IPS-18a (cell line): ENCODE results near the gene CLTC.

Experiments
- H3K27ac ChIP-seq: one replicate; pipeline ENCODE4 v1.5.1; 2013; ENCODE audit warnings: low read length
- H3K27me3 ChIP-seq: one replicate; pipeline ENCODE4 v1.6.1; 2013; ENCODE audit warnings: mild to moderate bottlenecking, low read length; ENCODE audit not compliant: control insufficient read depth, insufficient read depth
- H3K36me3 ChIP-seq: one replicate; pipeline ENCODE4 v1.6.1; 2013; ENCODE audit warnings: low read depth, low read length; ENCODE audit not compliant: control insufficient read depth
- H3K4me1 ChIP-seq: one replicate; pipeline ENCODE4 v1.6.1; 2013; ENCODE audit warnings: low read depth, low read length; ENCODE audit not compliant: control insufficient read depth
- H3K4me3 ChIP-seq: one replicate; pipeline ENCODE4 v1.5.1; 2013; ENCODE audit warnings: low read length
- H3K9ac ChIP-seq: one replicate; pipeline ENCODE4 v1.6.1; 2013; ENCODE audit warnings: mild to moderate bottlenecking, low read length, moderate library complexity
- H3K9me3 ChIP-seq: one replicate; pipeline ENCODE4 v1.6.1; 2013; ENCODE audit warnings: low read depth, low read length; ENCODE audit not compliant: control insufficient read depth

CLTC gene

DNA sequence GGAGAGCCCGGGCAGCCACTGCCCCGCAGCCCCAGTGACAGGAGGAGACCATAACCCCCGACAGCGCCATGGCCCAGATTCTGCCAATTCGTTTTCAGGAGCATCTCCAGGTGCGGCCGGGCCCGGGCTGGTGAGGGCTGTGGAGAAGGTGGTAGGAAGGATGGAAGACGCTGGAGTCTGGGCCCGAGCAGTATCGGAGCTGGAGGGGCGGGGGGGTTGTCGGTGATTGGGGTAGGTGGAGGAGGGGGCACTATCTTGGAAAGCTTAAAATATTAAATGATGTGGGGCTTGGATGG is 317 bp downstream of the CLTC start:
- Histone ChIP-seq H3K4me1 (peaks cover 23% of the 10 kb centered on the region), H3K4me3 (peak overlapping the region; percentile 95), H3K9ac (peak overlapping the region; percentile 88), H3K9me3 (no peaks in the 10 kb centered on the region), H3K27ac (peak overlapping the region; percentile 94), H3K27me3 (no peaks in the 10 kb centered on the region), H3K36me3 (no peaks in the 10 kb centered on the region)

DNA sequence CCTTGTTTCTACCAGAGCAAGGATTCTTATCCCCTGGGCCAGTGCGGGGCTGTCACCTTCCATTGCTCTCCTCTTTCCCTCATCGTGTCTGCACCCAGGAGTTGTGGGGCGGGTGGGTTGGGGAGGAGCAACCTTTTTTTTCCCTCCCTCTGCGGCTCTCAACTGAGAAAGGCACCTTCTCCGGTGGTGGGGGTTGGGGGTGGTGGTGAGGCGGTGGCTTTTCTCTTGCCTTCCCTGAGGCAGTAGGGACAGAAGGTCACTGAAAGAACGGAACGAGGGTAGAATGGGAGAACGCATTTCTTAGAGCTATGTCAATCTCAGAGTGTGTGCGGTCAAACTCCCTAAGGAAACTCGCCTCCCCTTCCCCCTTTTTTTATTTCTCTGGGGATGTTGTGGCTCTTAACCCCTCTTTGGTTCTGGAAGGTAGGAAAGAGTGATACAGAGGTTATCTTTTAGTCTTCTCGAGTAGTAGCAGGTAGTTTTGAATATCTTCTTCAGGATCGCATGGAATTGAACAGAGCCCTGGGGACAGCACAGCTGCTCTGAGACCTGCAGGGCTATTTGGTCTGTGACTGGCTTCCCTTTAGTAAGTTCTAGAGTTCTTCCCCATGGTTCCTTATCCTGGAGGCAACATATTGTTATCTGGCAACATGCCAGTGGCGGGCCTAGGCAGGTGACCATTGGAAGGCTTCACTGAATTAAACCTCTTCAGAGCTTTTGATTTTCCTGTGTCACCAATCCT is 994 bp downstream of the CLTC start:
- Histone ChIP-seq H3K4me3 (peak overlapping the region; percentile 95), H3K9me3 (no peaks in the 10 kb centered on the region), H3K9ac (peak overlapping the region; percentile 88), H3K36me3 (no peaks in the 10 kb centered on the region), H3K27me3 (no peaks in the 10 kb centered on the region), H3K27ac (no peak overlapping the region), H3K4me1 (peaks cover 23% of the 10 kb centered on the region)

DNA sequence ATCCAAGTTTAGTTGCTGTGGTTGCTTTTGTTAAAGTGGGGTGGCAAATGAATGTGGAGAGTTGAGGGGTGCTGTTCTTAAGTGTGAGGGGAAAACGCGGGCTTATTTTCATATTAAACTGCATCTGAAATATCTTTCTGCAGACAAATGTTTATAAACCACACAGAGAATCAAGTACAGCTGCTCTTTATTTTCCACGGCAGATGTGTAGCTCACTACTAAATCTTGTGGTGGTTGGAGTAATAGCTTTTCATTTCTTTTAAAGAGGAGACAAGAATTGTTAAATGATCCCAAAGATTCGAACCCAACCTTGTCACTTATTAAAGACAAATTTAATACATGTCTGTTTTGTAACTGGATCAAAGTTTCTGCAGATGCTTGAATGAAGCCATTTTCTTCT is 2.1 kb downstream of the CLTC start:
- Histone ChIP-seq H3K4me1 (peaks cover 23% of the 10 kb centered on the region), H3K9ac (peak overlapping the region; percentile 58), H3K27ac (no peak overlapping the region), H3K36me3 (no peaks in the 10 kb centered on the region), H3K27me3 (no peaks in the 10 kb centered on the region), H3K9me3 (no peaks in the 10 kb centered on the region), H3K4me3 (peak overlapping the region; percentile 95)

DNA sequence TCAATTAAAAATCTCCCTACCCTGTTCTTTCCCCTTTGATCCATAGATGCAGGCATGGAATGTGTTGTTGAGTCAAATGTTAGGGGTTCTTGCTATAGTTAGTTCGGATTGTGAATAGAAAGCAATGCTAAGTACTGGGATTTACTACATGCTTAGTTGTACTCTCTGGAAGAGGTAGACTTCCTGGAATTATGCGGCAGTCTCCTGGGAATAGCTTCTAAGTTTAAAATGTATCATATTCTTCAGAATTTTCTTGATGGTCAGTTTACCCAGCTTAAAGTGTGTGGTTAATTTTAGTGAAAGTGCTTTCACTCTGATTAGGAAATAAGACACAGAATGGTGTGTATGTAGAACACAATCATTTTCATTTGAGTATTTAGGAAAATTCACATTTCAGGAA is 3.5 kb downstream of the CLTC start:
- no peaks in the 10 kb centered on the region for H3K36me3 ChIP-seq
- H3K9ac ChIP-seq = no peak overlapping the region
- H3K27ac ChIP-seq = no peak overlapping the region
- H3K9me3 ChIP-seq = no peaks in the 10 kb centered on the region
- H3K4me1 ChIP-seq = peaks cover 16% of the 10 kb centered on the region
- H3K27me3 ChIP-seq = no peaks in the 10 kb centered on the region
- peak overlapping the region; percentile 95 for H3K4me3 ChIP-seq

DNA sequence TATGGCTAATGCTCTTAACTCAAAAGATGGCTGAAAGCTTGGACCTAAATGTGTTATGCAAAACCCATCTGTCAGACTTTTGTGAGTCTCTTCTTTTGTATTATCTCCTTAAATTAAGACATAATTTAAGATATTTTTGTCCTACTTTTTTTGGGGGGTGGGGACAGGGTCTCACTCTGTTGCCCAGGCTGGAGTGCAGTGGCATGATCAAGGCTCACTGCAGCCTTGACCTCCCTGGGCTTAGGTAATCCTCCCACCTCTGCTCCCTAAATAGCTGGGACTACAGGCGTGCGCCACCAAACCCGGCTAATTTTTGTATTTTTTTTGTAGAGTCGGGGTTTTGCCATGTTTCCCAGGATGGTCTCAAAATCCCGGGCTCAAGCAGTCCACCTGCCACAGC is 7.1 kb downstream of the CLTC start:
- H3K4me3 ChIP-seq = no peak overlapping the region
- H3K36me3 ChIP-seq = no peaks in the 10 kb centered on the region
- H3K27ac ChIP-seq = no peak overlapping the region
- H3K9ac ChIP-seq = no peak overlapping the region
- no peaks in the 10 kb centered on the region for H3K27me3 ChIP-seq
- H3K9me3 ChIP-seq = no peaks in the 10 kb centered on the region
- H3K4me1 ChIP-seq = peaks cover 9% of the 10 kb centered on the region

DNA sequence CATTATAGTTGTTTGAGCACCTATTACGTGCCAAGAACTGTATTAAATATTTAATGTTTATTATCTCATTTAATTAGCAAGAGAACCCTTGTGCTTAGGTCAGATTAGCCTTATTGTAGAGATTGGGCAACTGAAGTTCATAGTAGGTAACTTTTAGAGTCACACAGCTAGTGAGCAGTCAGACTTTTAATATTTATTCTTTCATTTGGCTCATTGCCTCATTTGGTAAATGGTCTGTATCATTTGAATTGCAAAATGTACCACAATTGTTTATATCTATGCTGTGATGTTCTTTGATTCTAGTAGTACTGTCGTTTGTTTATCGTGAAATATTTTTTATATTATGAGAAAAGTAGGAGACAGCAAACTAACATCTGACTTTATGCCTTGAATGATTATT is 7.6 kb downstream of the CLTC start:
- H3K9ac ChIP-seq = no peak overlapping the region
- H3K4me3 ChIP-seq = no peak overlapping the region
- H3K27me3 ChIP-seq = no peaks in the 10 kb centered on the region
- H3K36me3 ChIP-seq = no peaks in the 10 kb centered on the region
- H3K4me1 ChIP-seq = peaks cover 8% of the 10 kb centered on the region
- no peak overlapping the region for H3K27ac ChIP-seq
- H3K9me3 ChIP-seq = no peaks in the 10 kb centered on the region

DNA sequence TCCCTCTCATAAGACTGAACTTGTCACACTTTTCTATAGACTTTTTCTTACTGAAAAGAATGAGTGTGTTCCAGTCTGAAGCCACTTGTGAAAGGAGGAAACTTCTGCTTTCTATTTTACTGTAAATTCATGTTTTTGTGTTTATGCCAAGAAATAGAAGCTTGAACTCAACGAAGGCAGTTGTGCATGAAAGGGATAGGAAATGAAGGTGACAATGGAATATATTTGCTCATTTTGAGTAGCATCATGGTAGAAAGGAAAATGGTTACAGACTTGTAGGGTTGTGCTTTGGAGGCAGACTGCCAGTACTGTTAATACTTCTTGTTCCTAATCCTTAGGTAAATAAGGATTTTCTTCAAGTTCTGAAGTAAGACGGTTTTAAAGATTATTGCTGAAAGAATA is 8.1 kb downstream of the CLTC start:
- H3K4me1 ChIP-seq = peaks cover 6% of the 10 kb centered on the region
- no peak overlapping the region for H3K27ac ChIP-seq
- no peaks in the 10 kb centered on the region for H3K27me3 ChIP-seq
- H3K4me3 ChIP-seq = no peak overlapping the region
- H3K36me3 ChIP-seq = no peaks in the 10 kb centered on the region
- H3K9ac ChIP-seq = no peak overlapping the region
- no peaks in the 10 kb centered on the region for H3K9me3 ChIP-seq

DNA sequence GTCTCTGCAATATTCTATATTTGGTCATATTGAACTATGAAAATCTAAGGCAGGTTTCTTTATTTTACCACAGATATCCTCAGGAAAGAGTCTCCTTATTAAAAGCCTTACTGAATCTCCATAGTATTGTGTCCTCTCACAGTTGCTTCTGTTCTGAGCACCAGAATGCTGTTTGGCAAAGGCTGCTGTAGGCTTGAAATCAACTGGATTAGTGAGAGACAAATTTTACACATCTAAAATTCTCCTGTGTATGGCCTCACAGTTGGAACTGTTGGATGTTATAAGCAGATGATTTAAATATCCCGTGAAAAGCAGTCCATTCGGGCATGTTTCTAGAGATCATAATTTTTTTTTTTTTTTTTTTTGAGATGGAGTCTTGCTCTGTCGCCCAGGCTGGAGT is 9.5 kb downstream of the CLTC start:
- Histone ChIP-seq H3K27me3 (no peaks in the 10 kb centered on the region), H3K4me3 (no peak overlapping the region), H3K27ac (no peak overlapping the region), H3K9me3 (no peaks in the 10 kb centered on the region), H3K36me3 (no peaks in the 10 kb centered on the region), H3K4me1 (peaks cover 2% of the 10 kb centered on the region), H3K9ac (no peak overlapping the region)

DNA sequence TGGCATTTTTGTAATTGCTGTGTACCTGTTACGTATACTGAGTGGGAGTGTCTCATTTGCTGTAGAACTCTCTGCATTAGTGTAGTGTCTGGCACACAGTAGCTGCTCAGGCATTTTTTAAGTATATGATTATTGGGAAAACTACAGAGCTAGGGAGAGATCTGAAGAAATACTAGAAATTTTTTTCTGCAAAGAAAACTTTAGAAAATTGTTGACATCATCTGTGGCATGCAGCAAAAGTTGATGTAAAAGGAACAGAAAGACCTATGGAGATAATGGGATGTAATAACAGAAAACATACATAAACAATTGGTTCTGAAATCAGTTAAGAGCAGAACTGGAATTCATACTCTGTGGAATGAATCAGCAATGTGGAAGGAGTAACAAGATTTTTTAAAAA is 11.6 kb downstream of the CLTC start:
- H3K9me3 ChIP-seq = no peaks in the 10 kb centered on the region
- H3K27ac ChIP-seq = no peak overlapping the region
- H3K9ac ChIP-seq = no peak overlapping the region
- H3K4me3 ChIP-seq = no peak overlapping the region
- H3K27me3 ChIP-seq = no peaks in the 10 kb centered on the region
- H3K4me1 ChIP-seq = peaks cover 9% of the 10 kb centered on the region
- H3K36me3 ChIP-seq = no peaks in the 10 kb centered on the region

DNA sequence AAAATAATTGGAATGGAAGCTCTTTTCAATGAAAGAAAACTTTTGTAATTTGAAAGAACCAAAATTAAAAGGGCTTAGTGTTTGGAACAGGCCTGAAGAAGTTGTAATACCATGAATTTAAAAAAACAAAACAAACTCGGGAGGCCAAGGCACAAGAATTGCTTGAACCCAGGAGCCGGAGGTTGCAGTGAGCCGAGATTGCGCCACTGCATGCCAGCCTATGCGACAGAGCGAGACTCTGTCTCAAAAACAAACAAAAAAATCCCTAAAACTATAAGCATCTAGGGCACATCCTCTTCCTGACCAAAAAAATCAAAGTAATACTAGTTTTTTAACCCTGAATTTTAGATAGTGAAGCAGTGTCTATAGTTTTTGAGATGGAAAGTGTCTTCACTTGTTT is 12.7 kb downstream of the CLTC start:
- H3K9ac ChIP-seq = no peak overlapping the region
- no peak overlapping the region for H3K27ac ChIP-seq
- H3K4me1 ChIP-seq = peaks cover 9% of the 10 kb centered on the region
- H3K36me3 ChIP-seq = no peaks in the 10 kb centered on the region
- H3K9me3 ChIP-seq = no peaks in the 10 kb centered on the region
- no peaks in the 10 kb centered on the region for H3K27me3 ChIP-seq
- no peak overlapping the region for H3K4me3 ChIP-seq

DNA sequence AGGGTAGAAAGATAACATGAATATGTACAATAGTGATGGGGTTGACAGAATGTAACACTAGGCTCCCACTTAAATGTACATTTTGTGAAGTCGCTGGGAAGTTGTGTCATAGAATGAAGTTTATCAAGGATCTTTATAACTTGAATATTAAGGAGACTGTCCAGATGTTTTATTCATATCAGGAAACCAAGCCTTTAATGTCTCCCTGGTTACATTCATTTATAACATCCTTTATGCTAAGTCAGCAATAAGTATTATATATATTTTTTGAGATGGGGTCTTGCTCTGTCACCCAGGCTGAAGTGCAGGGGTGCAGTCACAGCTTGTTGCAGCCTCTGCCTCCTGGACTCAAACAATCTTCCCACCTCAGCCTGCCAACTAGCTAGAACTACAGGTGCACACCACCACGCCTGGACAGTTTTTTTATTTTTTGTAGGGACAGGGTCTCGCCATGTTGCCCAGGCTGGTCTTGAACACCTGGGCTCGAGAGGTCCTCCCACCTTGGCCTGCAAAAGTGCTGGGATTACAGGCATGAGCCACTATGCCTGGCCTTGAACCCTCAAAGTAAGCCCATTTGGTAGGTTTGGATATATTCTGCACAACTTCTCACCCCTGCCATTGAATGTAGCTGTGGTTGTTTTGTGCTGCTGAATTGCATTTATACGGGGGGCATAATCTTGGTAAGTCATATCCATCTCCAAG is 14.1 kb downstream of the CLTC start:
- H3K27ac ChIP-seq = no peak overlapping the region
- H3K4me1 ChIP-seq = peaks cover 9% of the 10 kb centered on the region
- H3K27me3 ChIP-seq = no peaks in the 10 kb centered on the region
- H3K9ac ChIP-seq = no peak overlapping the region
- no peaks in the 10 kb centered on the region for H3K36me3 ChIP-seq
- no peaks in the 10 kb centered on the region for H3K9me3 ChIP-seq
- no peak overlapping the region for H3K4me3 ChIP-seq
